HepG2 (cell line): Measurements from ENCODE around the gene KCNQ1OT1. TPM values are rescaled to one million over a fixed set of nuclear protein-coding genes. Genes with fewer than 3 reads are reported as not detected.

Experiments used
- CREB1 ChIP-seq, 2 experiments: fragments of 450-650 bp in 1 of 2; IDR thresholded peaks; 2 replicates each; pipeline ENCODE4 v1.6.1; 2016 to 2017; ENCODE audit warnings: control low read depth in 1 of 2, mild to moderate bottlenecking in 1 of 2, missing compliant biosample characterization in 1 of 2, missing genetic modification characterization in 1 of 2
- ETV6 ChIP-seq: sonication (generic); formaldehyde crosslinking; conservative IDR thresholded peaks from 2 replicates; pipeline ENCODE4 v1.4.0; 2020; ENCODE audit warnings: missing genetic modification reagents
- FOXA3 ChIP-seq: IDR thresholded peaks from 2 replicates; pipeline ENCODE4 v1.6.1; 2016; ENCODE audit warnings: missing genetic modification reagents, missing compliant biosample characterization
- HOXA3 ChIP-seq: sonication (generic); formaldehyde crosslinking; IDR thresholded peaks from 2 replicates; pipeline ENCODE4 v1.5.0; 2020; ENCODE audit warnings: missing genetic modification reagents
- KDM5A ChIP-seq: fragments of 200-600 bp; sonication (generic); IDR thresholded peaks from 2 replicates; pipeline ENCODE4 v1.7.0; 2018; ENCODE audit warnings: antibody characterized with exemption, mild to moderate bottlenecking, low read length, borderline replicate concordance
- KLF12 ChIP-seq: sonication (generic); formaldehyde crosslinking; IDR thresholded peaks from 2 replicates; pipeline ENCODE4 v1.4.0; 2020; ENCODE audit warnings: missing genetic modification reagents, borderline replicate concordance
- KLF9 ChIP-seq: IDR thresholded peaks from 2 replicates; pipeline ENCODE4 v1.6.1; 2016; ENCODE audit warnings: low read depth
- MTA1 ChIP-seq: sonication (generic); formaldehyde crosslinking; IDR thresholded peaks from 2 replicates; pipeline ENCODE4 v1.4.0; 2020; ENCODE audit warnings: missing genetic modification reagents, mild to moderate bottlenecking, borderline replicate concordance
- MZF1 ChIP-seq: sonication (generic); formaldehyde crosslinking; IDR thresholded peaks from 2 replicates; pipeline ENCODE4 v1.8.1; 2023; ENCODE audit warnings: mild to moderate bottlenecking, missing genetic modification reagents, borderline replicate concordance
- POGZ ChIP-seq: sonication (generic); formaldehyde crosslinking; IDR thresholded peaks from 2 replicates; pipeline ENCODE4 v1.4.0; 2020; ENCODE audit warnings: mild to moderate bottlenecking, missing genetic modification reagents
- PPARG ChIP-seq: conservative IDR thresholded peaks from 2 replicates; pipeline ENCODE4 v1.6.1; 2016; ENCODE audit warnings: missing biosample characterization, missing genetic modification reagents
- RFXANK ChIP-seq: IDR thresholded peaks from 2 replicates; pipeline ENCODE4 v1.6.1; 2016
- TBX3 ChIP-seq: fragments of 450-650 bp; IDR thresholded peaks from 2 replicates; pipeline ENCODE4 v1.6.1; 2017; ENCODE audit warnings: antibody characterized with exemption, mild to moderate bottlenecking, inconsistent platforms, borderline replicate concordance
- ZNF124 ChIP-seq: sonication (generic); formaldehyde crosslinking; IDR thresholded peaks from 2 replicates; pipeline ENCODE4 v1.4.0; 2020; ENCODE audit warnings: missing genetic modification reagents
- ZNF232 ChIP-seq: sonication (generic); formaldehyde crosslinking; IDR thresholded peaks from 2 replicates; pipeline ENCODE4 v1.4.0; 2020; ENCODE audit warnings: missing genetic modification reagents, borderline replicate concordance
- ZNF251 ChIP-seq: sonication (generic); formaldehyde crosslinking; IDR thresholded peaks from 2 replicates; pipeline ENCODE4 v1.9.0; 2021; ENCODE audit warnings: mild to moderate bottlenecking, missing genetic modification reagents
- ZNF333 ChIP-seq: sonication (generic); formaldehyde crosslinking; IDR thresholded peaks from 2 replicates; pipeline ENCODE4 v1.4.0; 2020; ENCODE audit warnings: mild to moderate bottlenecking, missing genetic modification reagents, borderline replicate concordance
- ZNF468 ChIP-seq: sonication (generic); formaldehyde crosslinking; IDR thresholded peaks from 2 replicates; pipeline ENCODE4 v1.8.0; 2022; ENCODE audit warnings: mild to moderate bottlenecking, moderate library complexity, missing genetic modification reagents
- polyA plus RNA-seq, 8 experiments: library from polyadenylated mRNA; depleted of rRNA in 3 of 8; stranded (reverse) in 7 of 8; unstranded in 1 of 8; fragments of >200 nt; fragmentation: Illumina TruSeq in 4 of 8; extraction: Trizol in 4 of 8; gene quantifications; 2 replicates each; pipeline versions ENCODE4 v1.2.1 to v1.2.3, GENCODE V29; 2011 to 2016; ENCODE audit warnings: low read depth in 4 of 8, missing spikeins in 1 of 8, mixed read lengths in 1 of 8; ENCODE audit not compliant: insufficient read depth in 1 of 8
- total RNA-seq, 5 experiments: library from RNA; depleted of rRNA; stranded (reverse); fragments of >200 nt; fragmentation: Illumina TruSeq; extraction: Trizol; gene quantifications; 2 replicates each; pipeline ENCODE4 v1.2.3, GENCODE V29; 2016; ENCODE audit warnings: low read depth in 1 of 5
- TF ChIP-seq, protein P1 (sequence below): sonication (generic); formaldehyde crosslinking; IDR thresholded peaks from 2 replicates; pipeline ENCODE4 v1.4.0; 2020; ENCODE audit warnings: missing genetic modification reagents
- TF ChIP-seq, protein P2 (sequence below): sonication (generic); formaldehyde crosslinking; conservative IDR thresholded peaks from 2 replicates; pipeline ENCODE4 v1.8.1; 2023; ENCODE audit warnings: missing genetic modification reagents
- TF ChIP-seq, protein P3 (sequence below): sonication (generic); formaldehyde crosslinking; IDR thresholded peaks from 2 replicates; pipeline ENCODE4 v1.5.0; 2020; ENCODE audit warnings: mild to moderate bottlenecking, missing genetic modification reagents, borderline replicate concordance
- TF ChIP-seq, protein P4 (sequence below): sonication (generic); formaldehyde crosslinking; IDR thresholded peaks from 2 replicates; pipeline ENCODE4 v1.5.0; 2020; ENCODE audit warnings: mild to moderate bottlenecking, missing genetic modification reagents, borderline replicate concordance

KCNQ1OT1 gene
- total and polyA plus RNA-seq, 2 of the 13 experiments (the other 11 are each of a cell fraction or from before 2014, with no cell fraction given), result 1.3 to 18.9 TPM

DNA sequence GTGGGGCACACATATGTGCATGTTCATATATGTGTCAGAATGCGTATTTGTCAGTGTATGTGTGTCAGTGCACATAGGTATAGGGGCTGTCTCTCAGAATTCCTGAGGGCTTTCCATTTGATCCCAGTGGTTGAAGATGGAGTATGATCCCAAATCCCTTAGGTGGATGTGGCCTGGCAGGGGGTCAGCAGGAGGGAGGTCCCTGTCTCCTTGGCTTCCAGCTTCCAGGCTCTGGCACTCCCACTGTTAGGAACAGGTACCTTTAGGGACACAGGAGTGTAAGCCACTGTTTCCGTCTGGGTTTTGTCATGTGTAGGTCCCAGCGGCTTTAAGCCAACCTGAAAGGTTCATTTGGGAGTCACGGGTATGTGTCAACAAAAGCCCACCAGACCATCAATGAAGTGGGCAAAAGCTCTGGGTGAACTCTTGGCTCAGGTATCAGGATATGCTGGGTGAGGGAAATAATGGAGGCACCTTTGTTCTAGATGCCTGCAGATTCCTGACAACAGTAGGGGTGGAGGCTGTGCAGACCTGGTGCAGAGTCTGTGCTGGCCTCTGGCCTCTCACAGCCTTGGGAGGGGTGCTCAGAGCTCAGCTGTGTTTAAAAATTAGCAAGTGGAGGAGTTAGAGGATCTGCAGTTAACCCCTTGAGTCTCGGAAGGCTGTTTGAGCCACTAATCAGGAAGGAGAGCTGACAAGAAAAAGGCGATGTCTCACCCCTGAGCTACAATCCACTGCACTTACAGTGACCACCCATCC, 9.0 kb downstream of the KCNQ1OT1 start (continued):
- TF ChIP-seq, protein P1, sequence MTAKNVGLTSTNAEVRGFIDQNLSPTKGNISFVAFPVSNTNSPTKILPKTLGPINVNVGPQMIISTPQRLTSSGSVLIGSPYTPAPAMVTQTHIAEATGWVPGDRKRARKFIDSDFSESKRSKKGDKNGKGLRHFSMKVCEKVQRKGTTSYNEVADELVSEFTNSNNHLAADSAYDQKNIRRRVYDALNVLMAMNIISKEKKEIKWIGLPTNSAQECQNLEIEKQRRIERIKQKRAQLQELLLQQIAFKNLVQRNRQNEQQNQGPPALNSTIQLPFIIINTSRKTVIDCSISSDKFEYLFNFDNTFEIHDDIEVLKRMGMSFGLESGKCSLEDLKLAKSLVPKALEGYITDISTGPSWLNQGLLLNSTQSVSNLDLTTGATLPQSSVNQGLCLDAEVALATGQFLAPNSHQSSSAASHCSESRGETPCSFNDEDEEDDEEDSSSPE, result no peak
- TF ChIP-seq HOXA3 (no peak), ZNF124 (CRISPR knock-in tag) (no peak), KLF9 (CRISPR knock-in tag) (no peak), ZNF251 (CRISPR knock-in tag) (no peak), KLF12 (CRISPR knock-in tag) (no peak), POGZ (CRISPR knock-in tag) (no peak), MZF1 (CRISPR knock-in tag) (no peak), ZNF232 (no peak), CREB1 (IDR thresholded peaks at IDR 0.05) (no peak), CREB1 (CRISPR knock-in tag; IDR thresholded peaks at IDR 0.05) (no peak), RFXANK (CRISPR knock-in tag) (no peak), FOXA3 (no peak), PPARG (0 out of 2 replicates have a peak, but pooled peaks have one; percentile 5), ZNF468 (CRISPR knock-in tag) (no peak), MTA1 (no peak), TBX3 (no peak), KDM5A (no peak), ZNF333 (no peak), ETV6 (CRISPR knock-in tag) (no peak)
- TF ChIP-seq, protein P2, sequence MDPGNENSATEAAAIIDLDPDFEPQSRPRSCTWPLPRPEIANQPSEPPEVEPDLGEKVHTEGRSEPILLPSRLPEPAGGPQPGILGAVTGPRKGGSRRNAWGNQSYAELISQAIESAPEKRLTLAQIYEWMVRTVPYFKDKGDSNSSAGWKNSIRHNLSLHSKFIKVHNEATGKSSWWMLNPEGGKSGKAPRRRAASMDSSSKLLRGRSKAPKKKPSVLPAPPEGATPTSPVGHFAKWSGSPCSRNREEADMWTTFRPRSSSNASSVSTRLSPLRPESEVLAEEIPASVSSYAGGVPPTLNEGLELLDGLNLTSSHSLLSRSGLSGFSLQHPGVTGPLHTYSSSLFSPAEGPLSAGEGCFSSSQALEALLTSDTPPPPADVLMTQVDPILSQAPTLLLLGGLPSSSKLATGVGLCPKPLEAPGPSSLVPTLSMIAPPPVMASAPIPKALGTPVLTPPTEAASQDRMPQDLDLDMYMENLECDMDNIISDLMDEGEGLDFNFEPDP, result no peak
- TF ChIP-seq, protein P3, sequence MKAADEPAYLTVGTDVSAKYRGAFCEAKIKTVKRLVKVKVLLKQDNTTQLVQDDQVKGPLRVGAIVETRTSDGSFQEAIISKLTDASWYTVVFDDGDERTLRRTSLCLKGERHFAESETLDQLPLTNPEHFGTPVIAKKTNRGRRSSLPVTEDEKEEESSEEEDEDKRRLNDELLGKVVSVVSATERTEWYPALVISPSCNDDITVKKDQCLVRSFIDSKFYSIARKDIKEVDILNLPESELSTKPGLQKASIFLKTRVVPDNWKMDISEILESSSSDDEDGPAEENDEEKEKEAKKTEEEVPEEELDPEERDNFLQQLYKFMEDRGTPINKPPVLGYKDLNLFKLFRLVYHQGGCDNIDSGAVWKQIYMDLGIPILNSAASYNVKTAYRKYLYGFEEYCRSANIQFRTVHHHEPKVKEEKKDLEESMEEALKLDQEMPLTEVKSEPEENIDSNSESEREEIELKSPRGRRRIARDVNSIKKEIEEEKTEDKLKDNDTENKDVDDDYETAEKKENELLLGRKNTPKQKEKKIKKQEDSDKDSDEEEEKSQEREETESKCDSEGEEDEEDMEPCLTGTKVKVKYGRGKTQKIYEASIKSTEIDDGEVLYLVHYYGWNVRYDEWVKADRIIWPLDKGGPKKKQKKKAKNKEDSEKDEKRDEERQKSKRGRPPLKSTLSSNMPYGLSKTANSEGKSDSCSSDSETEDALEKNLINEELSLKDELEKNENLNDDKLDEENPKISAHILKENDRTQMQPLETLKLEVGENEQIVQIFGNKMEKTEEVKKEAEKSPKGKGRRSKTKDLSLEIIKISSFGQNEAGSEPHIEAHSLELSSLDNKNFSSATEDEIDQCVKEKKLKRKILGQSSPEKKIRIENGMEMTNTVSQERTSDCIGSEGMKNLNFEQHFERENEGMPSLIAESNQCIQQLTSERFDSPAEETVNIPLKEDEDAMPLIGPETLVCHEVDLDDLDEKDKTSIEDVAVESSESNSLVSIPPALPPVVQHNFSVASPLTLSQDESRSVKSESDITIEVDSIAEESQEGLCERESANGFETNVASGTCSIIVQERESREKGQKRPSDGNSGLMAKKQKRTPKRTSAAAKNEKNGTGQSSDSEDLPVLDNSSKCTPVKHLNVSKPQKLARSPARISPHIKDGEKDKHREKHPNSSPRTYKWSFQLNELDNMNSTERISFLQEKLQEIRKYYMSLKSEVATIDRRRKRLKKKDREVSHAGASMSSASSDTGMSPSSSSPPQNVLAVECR (CRISPR knock-in tag), result peak; percentile 18; the same call in 1 of the 2 replicates
- TF ChIP-seq, protein P4, sequence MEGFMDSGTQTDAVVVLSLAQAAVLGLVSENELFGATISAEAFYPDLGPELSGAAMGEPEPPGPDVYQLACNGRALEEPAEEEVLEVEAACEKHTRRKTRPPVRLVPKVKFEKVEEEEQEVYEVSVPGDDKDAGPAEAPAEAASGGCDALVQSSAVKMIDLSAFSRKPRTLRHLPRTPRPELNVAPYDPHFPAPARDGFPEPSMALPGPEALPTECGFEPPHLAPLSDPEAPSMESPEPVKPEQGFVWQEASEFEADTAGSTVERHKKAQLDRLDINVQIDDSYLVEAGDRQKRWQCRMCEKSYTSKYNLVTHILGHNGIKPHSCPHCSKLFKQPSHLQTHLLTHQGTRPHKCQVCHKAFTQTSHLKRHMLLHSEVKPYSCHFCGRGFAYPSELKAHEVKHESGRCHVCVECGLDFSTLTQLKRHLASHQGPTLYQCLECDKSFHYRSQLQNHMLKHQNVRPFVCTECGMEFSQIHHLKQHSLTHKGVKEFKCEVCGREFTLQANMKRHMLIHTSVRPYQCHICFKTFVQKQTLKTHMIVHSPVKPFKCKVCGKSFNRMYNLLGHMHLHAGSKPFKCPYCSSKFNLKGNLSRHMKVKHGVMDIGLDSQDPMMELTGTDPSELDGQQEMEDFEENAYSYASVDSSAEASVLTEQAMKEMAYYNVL (CRISPR knock-in tag), result no peak
